Neural cell (in vitro differentiated cells): ENCODE data around the gene SERAC1. TPM values are rescaled to one million over a fixed set of nuclear protein-coding genes. Genes with fewer than 3 reads are reported as not detected.
"Not testable (repeated sequence)": the region's sequence is repeated elsewhere in the genome, so short reads cannot be mapped to it uniquely, and the experiment has no call there.

Experiments used
- H2AFZ ChIP-seq: fragments of 200-600, 300-800 bp; sonication (generic), shearing (Covaris generic); 2 replicates; pipeline ENCODE4 v1.6.0; 2014; ENCODE audit warnings: low read depth, mild to moderate bottlenecking, antibody characterized with exemption, low read length, moderate library complexity
- H3F3A ChIP-seq: fragments of 200-600 bp; shearing (Covaris generic); 2 replicates; pipeline ENCODE4 v1.6.1; 2016; ENCODE audit warnings: mild to moderate bottlenecking, moderate library complexity, mixed read lengths, antibody characterized with exemption, low read length; ENCODE audit not compliant: insufficient read depth, poor library complexity, severe bottlenecking
- H3K27ac ChIP-seq: fragments of 200-600, 300-800 bp; sonication (generic), shearing (Covaris generic); 2 replicates; pipeline ENCODE4 v1.5.1; 2014; ENCODE audit warnings: mild to moderate bottlenecking, low read length, moderate library complexity
- H3K27me3 ChIP-seq: fragments of 300-800, 200-600 bp; sonication (generic), shearing (Covaris generic); 2 replicates; pipeline ENCODE4 v1.6.0; 2014; ENCODE audit warnings: mild to moderate bottlenecking, low read depth, low read length, moderate library complexity; ENCODE audit not compliant: insufficient read depth
- H3K36me3 ChIP-seq: fragments of 300-800, 200-600 bp; sonication (generic), shearing (Covaris generic); 2 replicates; pipeline ENCODE4 v1.5.1; 2014; ENCODE audit warnings: mild to moderate bottlenecking, antibody characterized with exemption, low read length, moderate library complexity; ENCODE audit not compliant: insufficient read depth
- H3K4me2 ChIP-seq: fragments of 300-800, 200-600 bp; sonication (generic), shearing (Covaris generic); 2 replicates; pipeline ENCODE4 v1.6.0; 2014; ENCODE audit warnings: mild to moderate bottlenecking, low read length
- H3K4me3 ChIP-seq: fragments of 300-800, 200-600 bp; sonication (generic), shearing (Covaris generic); 2 replicates; pipeline ENCODE4 v1.5.1; 2014; ENCODE audit warnings: mild to moderate bottlenecking, low read length, moderate library complexity
- H3K79me2 ChIP-seq: fragments of 200-600 bp; shearing (Covaris generic); replicated peaks from 2 replicates; pipeline ENCODE4 v1.6.0; 2014; ENCODE audit warnings: mild to moderate bottlenecking, low read length, moderate library complexity; ENCODE audit not compliant: insufficient read depth
- H3K9ac ChIP-seq: fragments of 300-800, 200-600 bp; sonication (generic), shearing (Covaris generic); 2 replicates; pipeline ENCODE4 v1.6.1; 2016; ENCODE audit warnings: mild to moderate bottlenecking, low read length, mixed read lengths
- H3K9me2 ChIP-seq: fragments of 200-600 bp; shearing (Covaris generic); 2 replicates; pipeline ENCODE4 v1.6.1; 2016; ENCODE audit warnings: mild to moderate bottlenecking, low read length, mixed read lengths; ENCODE audit not compliant: insufficient read depth
- H3K9me3 ChIP-seq: fragments of 200-600, 300-800 bp; sonication (generic), shearing (Covaris generic); 2 replicates; pipeline ENCODE4 v1.6.1; 2016; ENCODE audit warnings: mild to moderate bottlenecking, mixed run types, low read length, moderate library complexity, mixed read lengths
- H4K20me1 ChIP-seq: fragments of 200-600 bp; shearing (Covaris generic); 2 replicates; pipeline ENCODE4 v1.6.1; 2016; ENCODE audit warnings: mild to moderate bottlenecking, mixed run types; ENCODE audit not compliant: insufficient read depth
- CTCF ChIP-seq: fragments of 450-650 bp; IDR thresholded peaks from 2 replicates; pipeline ENCODE4 v1.5.1; 2014; ENCODE audit warnings: antibody characterized with exemption, mild to moderate bottlenecking, moderate library complexity; ENCODE audit not compliant: poor library complexity, severe bottlenecking
- EP300 ChIP-seq: fragments of 450-650 bp; conservative IDR thresholded peaks from 2 replicates; pipeline ENCODE4 v1.6.1; 2014; ENCODE audit warnings: antibody characterized with exemption, mild to moderate bottlenecking, moderate library complexity; ENCODE audit not compliant: poor library complexity, severe bottlenecking
- EZH2 ChIP-seq: fragments of 200-600, 300-800 bp; shearing (Covaris generic), sonication (generic); IDR thresholded peaks from 2 replicates; pipeline ENCODE4 v1.6.1; 2014; ENCODE audit warnings: antibody characterized with exemption, low read length, borderline replicate concordance, mild to moderate bottlenecking; ENCODE audit not compliant: insufficient read depth, poor library complexity, severe bottlenecking
- MXI1 ChIP-seq: fragments of 450-650 bp; conservative IDR thresholded peaks from 2 replicates; pipeline ENCODE4 v1.6.1; 2014; ENCODE audit warnings: antibody characterized with exemption, mild to moderate bottlenecking; ENCODE audit not compliant: poor library complexity, severe bottlenecking
- POLR2AphosphoS5 ChIP-seq: IDR thresholded peaks from 2 replicates; pipeline ENCODE4 v1.6.1; 2012
- RAD21 ChIP-seq: fragments of 450-650 bp; conservative IDR thresholded peaks from 2 replicates; pipeline ENCODE4 v1.6.1; 2014; ENCODE audit warnings: antibody characterized with exemption, mild to moderate bottlenecking, moderate library complexity
- REST ChIP-seq: IDR thresholded peaks from 2 replicates; pipeline ENCODE4 v1.6.1; 2012; ENCODE audit warnings: borderline replicate concordance
- SMC3 ChIP-seq: fragments of 450-650 bp; conservative IDR thresholded peaks from 2 replicates; pipeline ENCODE4 v1.6.1; 2014; ENCODE audit warnings: antibody characterized with exemption, mild to moderate bottlenecking, moderate library complexity; ENCODE audit not compliant: poor library complexity
- TAF1 ChIP-seq: IDR thresholded peaks from 2 replicates; pipeline ENCODE4 v1.6.1; 2012; ENCODE audit warnings: low read depth
- polyA plus RNA-seq: library from polyadenylated mRNA; depleted of rRNA; stranded (reverse); fragments of >200 nt; gene quantifications from 2 replicates; pipeline ENCODE4 v1.2.3, GENCODE V29; 2014

SERAC1 gene
- polyA plus RNA-seq, 1 donor from 2014 or later = 22.2 TPM

- Histone ChIP-seq H3K36me3 (no peaks in the 10 kb centered on the region), H4K20me1 (no peaks in the 10 kb centered on the region), H3K4me3 (no peak overlapping the region), H3K9me3 (no peaks in the 10 kb centered on the region), H3K4me2 (no peak overlapping the region), H2AFZ (no peak overlapping the region), H3K27me3 (no peaks in the 10 kb centered on the region), H3K79me2 (peaks cover 11% of the 10 kb centered on the region), H3K27ac (no peak overlapping the region), H3K9ac (no peak overlapping the region), H3K9me2 (no peaks in the 10 kb centered on the region), H3F3A (no peaks in the 10 kb centered on the region)
- TF ChIP-seq SMC3 = no peak
- no peak for TF ChIP-seq CTCF
- TF ChIP-seq MXI1 = no peak
- TF ChIP-seq REST = no peak
- TF ChIP-seq TAF1 = no peak
- TF ChIP-seq RAD21 = no peak
- TF ChIP-seq EZH2 = no peak
- no peak for TF ChIP-seq POLR2AphosphoS5
- TF ChIP-seq EP300 = no peak
These were observed 2.6 kb upstream of the SERAC1 start for GRCh38 chr6:158170656-158171081.

- not testable (repeated sequence) for H3K27me3 ChIP-seq, H3K4me2 ChIP-seq, H3K4me3 ChIP-seq, H3K9me2 ChIP-seq, H3K9ac ChIP-seq, H3F3A ChIP-seq, H3K27ac ChIP-seq, H3K36me3 ChIP-seq, H2AFZ ChIP-seq, H3K9me3 ChIP-seq, H4K20me1 ChIP-seq
- H3K79me2 ChIP-seq = peaks cover 15% of the 10 kb centered on the region
These were observed 1.6 kb upstream of the SERAC1 start for GRCh38 chr6:158169634-158170033.

- H3F3A ChIP-seq = no peaks in the 10 kb centered on the region
- no peaks in the 10 kb centered on the region for H3K36me3 ChIP-seq
- no peaks in the 10 kb centered on the region for H3K9me3 ChIP-seq
- peak overlapping the region; percentile 97 for H3K4me3 ChIP-seq
- peaks cover 21% of the 10 kb centered on the region for H3K79me2 ChIP-seq
- no peak overlapping the region for H3K27ac ChIP-seq
- H3K9me2 ChIP-seq = no peaks in the 10 kb centered on the region
- TF ChIP-seq POLR2AphosphoS5 = no peak
- TF ChIP-seq MXI1 = no peak
- no peak overlapping the region for H3K4me2 ChIP-seq
- no peak overlapping the region for H3K9ac ChIP-seq
- no peaks in the 10 kb centered on the region for H4K20me1 ChIP-seq
- H3K27me3 ChIP-seq = no peaks in the 10 kb centered on the region
- no peak overlapping the region for H2AFZ ChIP-seq
These were observed 2.1 kb downstream of the SERAC1 start for GRCh38 chr6:158165919-158166416.
